ENCODE results near the gene RPRD1B. TPM values are rescaled to one million over a fixed set of nuclear protein-coding genes. Genes with fewer than 3 reads are reported as not detected.
"Not testable (repeated sequence)": the region's sequence is repeated elsewhere in the genome, so short reads cannot be mapped to it uniquely, and the experiment has no call there.

The RPRD1B gene
- total RNA-seq, 1 donor from 2014 or later: 30.5 TPM

- DNase-seq (ENCODE audit: low spot score): peak; percentile 66
Observed at GRCh38 chr20:38073307-38074071, 39.9 kb downstream of the RPRD1B start.

DNA sequence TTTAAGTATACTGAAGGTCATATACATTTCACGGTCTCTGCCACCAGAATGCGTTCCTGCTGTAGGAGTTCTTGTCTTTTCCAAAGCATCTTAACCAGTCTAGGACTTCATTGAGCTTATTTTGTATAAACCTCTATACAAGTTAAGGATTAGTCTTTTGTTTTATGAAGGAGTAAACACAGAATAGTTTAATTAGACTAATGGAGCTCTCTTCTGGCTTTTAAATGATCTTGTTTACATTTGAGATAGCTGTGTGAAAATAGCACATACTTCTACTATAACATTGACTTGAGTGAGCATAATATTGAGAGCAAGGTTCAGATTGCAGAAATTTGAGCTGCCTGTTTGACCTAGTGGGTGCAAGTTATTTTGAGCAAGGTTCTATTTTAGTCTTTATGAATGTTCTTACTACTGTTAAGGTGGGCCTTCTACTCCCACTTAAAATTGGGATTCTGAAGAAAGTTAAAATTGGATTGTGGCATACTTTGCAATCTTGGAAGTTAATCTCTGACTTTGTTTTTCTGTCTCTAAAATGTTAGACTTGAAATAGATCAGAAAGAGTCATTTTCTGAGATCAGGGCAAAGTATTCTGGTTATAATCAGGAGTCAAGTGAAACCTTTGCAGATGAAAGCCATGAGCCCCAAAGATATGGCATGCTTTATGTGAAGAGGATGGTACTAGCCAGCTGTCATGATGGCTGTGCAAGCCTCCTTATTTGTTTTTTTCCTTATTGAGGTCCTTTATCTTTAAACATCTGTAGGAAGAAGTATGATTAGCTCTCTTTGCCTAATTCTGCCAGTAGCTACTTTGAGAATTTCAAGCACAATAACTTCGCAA is 41.8 kb downstream of the RPRD1B start:
- DNase-seq (ENCODE audit: low spot score): no peak

GRCh38 chr20:38076548-38076947 is 43.0 kb downstream of the RPRD1B start:
- no peak for DNase-seq (ENCODE audit: low spot score)

- DNase-seq (ENCODE audit: low spot score): no peak
Observed at GRCh38 chr20:38078084-38078483, 44.5 kb downstream of the RPRD1B start.

- no peak for DNase-seq (ENCODE audit: low spot score)
Observed at GRCh38 chr20:38079353-38079752, 45.8 kb downstream of the RPRD1B start.

DNA sequence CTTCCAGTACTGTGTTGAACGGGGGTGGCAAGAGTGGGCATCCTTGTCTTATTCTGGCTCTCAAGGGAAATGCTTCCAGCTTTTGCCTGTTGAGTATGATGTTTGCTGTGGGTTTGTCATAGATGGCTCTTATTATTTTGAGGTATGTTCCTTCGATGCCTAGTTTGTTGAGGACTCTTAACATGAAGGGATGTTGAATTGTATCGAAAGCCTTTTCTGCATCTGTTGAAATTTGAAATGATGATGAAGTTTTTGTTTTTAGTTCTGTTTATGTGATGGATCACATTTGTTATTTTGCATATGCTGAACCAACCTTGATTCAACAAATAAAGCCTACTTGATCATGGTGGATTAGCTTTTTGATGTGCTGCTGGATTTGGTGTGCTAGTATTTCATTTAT is 48.0 kb downstream of the RPRD1B start:
- DNase-seq (ENCODE audit: low spot score): no peak

DNA sequence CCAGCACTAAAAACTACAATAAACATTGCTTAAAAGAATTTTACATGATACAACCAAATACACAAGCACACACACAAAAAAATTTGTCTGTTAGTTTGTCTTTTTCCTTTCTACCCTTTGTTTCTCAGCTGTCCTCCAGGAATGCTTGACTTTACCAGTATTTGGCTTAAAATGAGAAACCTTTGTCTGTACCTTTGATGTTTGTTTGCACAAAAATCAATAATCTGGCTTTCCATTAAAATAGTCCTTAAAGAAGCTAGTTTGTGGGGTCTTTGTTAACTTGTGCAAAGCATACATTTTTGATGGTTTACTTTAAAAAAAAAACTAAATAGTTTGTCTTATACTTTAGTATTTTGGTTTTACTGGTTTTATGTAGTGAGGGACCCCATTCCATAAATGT is 49.3 kb downstream of the RPRD1B start:
- no peak for DNase-seq (ENCODE audit: low spot score)

DNA sequence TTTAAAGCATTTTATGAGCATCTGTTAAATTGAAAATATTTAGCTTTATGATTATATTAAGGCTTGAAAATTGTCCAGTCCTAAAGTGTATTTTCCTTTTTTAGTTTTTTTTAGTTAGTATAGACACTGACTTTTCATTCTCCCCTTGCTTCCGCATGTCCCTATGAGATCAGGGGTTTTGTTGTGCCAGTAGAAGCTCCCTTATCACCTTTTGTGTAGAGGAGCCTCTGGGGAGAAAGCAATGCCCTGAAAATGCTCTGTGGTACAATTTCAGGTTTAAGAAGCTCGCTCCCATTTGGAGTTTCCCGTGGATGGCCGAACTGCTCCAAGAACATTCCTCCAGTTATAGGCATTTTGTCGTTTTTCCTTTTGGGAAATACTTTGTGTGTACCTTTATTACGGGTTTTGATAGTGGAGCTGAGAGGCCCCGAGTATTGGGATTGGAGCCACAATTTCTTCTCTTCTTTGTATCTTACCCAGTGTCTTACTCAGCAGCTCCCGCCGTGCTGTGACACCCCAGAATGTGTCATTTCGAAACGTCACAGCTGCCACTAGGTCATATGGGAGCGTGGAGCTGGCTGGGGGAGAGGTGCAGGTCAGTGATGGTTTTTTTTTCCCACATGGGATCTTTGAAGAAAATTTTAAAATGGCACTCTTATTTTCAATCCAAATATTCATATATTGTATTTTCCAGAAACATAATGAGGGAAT is 49.9 kb downstream of the RPRD1B start:
- no peak for DNase-seq (ENCODE audit: low spot score)

- no peak for DNase-seq (ENCODE audit: low spot score)
Observed at GRCh38 chr20:38084425-38084951, 50.9 kb downstream of the RPRD1B start.

- no peak for DNase-seq (ENCODE audit: low spot score)
Observed at GRCh38 chr20:38085026-38085425, 51.5 kb downstream of the RPRD1B start.

DNA sequence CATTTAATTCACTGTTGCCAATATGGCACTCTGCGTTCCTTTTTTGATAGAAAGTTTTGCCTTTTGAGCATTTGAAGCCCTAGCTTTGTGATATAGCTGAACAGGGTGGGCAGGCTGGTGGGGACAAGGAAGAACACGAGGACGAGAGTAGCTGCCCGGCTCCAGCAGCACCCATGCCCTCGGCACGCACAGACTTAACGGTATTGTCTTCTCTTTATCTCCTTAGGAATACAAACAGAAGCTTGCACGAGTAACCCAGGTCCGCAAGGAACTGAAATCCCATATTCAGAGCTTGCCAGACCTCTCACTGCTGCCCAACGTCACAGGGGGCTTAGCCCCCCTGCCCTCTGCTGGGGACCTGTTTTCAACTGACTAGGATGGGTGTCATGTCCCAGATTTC is 56.0 kb downstream of the RPRD1B start:
- DNase-seq (ENCODE audit: low spot score): no peak

- DNase-seq (ENCODE audit: low spot score): no peak
Observed at GRCh38 chr20:38090061-38090460, 56.5 kb downstream of the RPRD1B start.

- no peak for DNase-seq (ENCODE audit: low spot score)
Observed at GRCh38 chr20:38091441-38092216, 58.1 kb downstream of the RPRD1B start.

GRCh38 chr20:38092260-38092857 is 58.8 kb downstream of the RPRD1B start:
- DNase-seq (ENCODE audit: low spot score): no peak

DNA sequence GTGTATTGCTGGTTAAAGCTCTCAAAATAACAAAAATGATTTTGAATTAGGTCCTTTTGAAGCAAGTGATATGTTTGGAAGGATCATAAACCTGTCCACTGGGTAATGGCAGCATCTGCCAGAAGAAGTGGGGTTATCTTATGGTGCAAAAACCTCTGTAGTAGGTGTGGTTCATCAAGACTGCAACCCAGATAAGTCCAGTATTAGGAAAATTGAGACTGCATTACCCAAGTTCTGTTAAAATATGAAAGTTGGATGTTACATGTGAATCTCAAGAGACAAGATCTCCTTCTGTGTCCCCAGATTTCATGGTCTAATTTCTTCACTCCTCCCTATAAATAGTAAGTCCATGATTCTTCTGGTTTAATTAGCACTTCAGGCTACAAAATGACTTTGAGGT is 59.4 kb downstream of the RPRD1B start:
- DNase-seq (ENCODE audit: low spot score): no peak

DNA sequence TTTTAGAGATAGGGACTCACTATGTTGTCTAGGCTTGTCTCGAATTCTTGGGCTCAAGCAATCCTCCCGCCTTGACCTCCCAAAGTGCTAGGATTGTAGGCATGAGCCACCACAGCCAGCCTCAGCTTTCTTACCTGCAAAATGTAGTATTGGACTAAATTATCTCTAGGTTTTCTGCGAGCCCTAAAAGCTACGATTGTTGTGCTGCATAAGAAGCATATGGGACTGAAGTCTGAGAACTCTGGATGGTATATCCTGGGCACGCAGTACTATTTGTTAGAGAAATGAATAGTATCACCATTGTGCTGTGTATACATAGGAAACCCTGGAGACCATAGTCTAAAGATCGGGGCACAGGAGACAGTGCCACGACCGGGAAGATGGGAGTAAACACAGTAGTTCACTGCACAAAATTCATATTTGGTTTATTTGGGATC is 60.1 kb downstream of the RPRD1B start:
- no peak for DNase-seq (ENCODE audit: low spot score)

- no peak for DNase-seq (ENCODE audit: low spot score)
Observed at GRCh38 chr20:38094373-38094891, 60.9 kb downstream of the RPRD1B start.

DNA sequence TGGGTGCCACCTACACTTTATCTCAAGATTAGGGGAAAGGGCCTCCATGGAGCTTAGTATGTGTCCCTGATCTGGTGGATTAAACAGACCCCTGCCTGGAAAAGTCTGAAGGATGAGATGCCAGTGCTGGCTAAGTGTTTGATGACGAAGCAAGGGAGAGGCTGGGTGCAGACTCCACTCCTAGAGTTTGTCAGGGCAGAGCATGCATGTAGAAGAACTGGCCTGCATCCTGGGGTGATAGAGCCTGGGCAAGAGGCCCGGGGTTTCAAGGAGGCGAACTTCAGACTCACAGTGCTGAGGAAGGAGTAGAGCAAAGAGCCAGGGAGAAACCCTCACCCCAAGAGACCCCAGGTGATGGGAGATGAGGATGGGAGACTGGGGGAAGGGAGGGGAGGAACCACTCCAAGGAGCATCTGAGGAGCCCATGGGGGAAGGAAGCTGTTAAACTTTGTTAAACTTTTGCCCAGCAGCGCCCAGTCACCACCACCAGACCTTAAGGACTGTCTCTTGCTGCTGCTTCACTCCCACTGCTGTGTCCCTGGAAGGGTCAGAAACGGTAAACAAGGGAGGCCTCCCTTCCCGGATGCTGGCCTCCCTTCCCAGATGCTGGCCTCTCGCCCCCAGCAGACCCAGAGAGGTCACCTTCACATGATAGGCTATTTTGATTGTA is 61.6 kb downstream of the RPRD1B start:
- DNase-seq (ENCODE audit: low spot score): no peak

- no peak for DNase-seq (ENCODE audit: low spot score)
Observed at GRCh38 chr20:38098952-38099351, 65.4 kb downstream of the RPRD1B start.

DNA sequence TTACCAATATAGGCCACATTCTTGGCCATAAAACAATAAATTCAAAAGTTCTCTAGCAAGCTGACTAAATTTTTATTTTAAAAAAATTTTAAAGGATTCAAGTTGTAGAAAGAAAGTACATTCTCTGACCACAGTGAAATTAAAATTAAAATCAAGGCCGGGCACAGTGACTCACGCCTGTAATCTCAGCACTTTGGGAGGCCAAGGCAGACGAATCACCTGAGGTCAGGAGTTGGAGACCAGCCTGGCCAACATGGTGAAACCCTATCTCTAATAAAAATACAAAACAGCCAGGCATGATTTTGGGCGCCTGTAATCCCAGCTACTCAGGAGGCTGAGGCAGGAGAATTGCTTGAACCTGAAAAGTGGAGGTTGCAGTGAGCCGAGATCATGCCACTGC is 68.7 kb downstream of the RPRD1B start:
- not testable (repeated sequence) for DNase-seq (ENCODE audit: low spot score)

Data from mucosa of gallbladder (tissue), 1 donor.